Cardiac septum (tissue), 1 donor: ENCODE measurements around the gene CFAP69. TPM values are rescaled to one million over a fixed set of nuclear protein-coding genes. Genes with fewer than 3 reads are reported as not detected.
A peak's percentile ranks its signal among the peaks of the same experiment; 100 is the strongest.

ENCODE experiments used
- DNase-seq: peaks from one replicate; pipeline ENCODE4 v3.0.0-alpha.2; 2020; ENCODE audit warnings: low spot score
- intact Hi-C: fragments of 100-400 bp; cut with DNase I; formaldehyde crosslinking; loops from one replicate; pipeline ENCODE4 v1.14.0; 2022
- long read RNA-seq: library from polyadenylated mRNA; unstranded; transcript quantifications from one replicate; pipeline ENCODE4 v2.0.0, GENCODE V29; 2021
- total RNA-seq: library from RNA; stranded (reverse); fragmentation: NEBNext Ultra II Directional; extraction: Animal tissue kit (Norgen Biotek cat#: 25700); gene quantifications from one replicate; pipeline ENCODE4 v1.2.1, GENCODE V29; 2021
- donor health status: DM: no; HTN: no; CAD: no.

CFAP69 gene, protein sequence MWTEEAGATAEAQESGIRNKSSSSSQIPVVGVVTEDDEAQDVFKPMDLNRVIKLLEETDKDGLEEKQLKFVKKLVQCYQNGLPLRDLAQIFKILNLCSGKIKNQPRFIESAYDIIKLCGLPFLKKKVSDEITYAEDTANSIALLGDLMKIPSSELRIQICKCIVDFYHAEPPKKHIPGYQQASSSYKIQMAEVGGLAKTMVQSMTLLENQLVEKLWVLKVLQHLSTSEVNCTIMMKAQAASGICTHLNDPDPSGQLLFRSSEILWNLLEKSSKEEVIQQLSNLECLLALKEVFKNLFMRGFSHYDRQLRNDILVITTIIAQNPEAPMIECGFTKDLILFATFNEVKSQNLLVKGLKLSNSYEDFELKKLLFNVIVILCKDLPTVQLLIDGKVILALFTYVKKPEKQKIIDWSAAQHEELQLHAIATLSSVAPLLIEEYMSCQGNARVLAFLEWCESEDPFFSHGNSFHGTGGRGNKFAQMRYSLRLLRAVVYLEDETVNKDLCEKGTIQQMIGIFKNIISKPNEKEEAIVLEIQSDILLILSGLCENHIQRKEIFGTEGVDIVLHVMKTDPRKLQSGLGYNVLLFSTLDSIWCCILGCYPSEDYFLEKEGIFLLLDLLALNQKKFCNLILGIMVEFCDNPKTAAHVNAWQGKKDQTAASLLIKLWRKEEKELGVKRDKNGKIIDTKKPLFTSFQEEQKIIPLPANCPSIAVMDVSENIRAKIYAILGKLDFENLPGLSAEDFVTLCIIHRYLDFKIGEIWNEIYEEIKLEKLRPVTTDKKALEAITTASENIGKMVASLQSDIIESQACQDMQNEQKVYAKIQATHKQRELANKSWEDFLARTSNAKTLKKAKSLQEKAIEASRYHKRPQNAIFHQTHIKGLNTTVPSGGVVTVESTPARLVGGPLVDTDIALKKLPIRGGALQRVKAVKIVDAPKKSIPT
- total RNA-seq, result 3.6 TPM
- long read RNA-seq, partial matches to known transcripts, result 1 of 3 reads
- long read RNA-seq, other reads (novel, unspliced or antisense), result 2 of 3 reads

DNA sequence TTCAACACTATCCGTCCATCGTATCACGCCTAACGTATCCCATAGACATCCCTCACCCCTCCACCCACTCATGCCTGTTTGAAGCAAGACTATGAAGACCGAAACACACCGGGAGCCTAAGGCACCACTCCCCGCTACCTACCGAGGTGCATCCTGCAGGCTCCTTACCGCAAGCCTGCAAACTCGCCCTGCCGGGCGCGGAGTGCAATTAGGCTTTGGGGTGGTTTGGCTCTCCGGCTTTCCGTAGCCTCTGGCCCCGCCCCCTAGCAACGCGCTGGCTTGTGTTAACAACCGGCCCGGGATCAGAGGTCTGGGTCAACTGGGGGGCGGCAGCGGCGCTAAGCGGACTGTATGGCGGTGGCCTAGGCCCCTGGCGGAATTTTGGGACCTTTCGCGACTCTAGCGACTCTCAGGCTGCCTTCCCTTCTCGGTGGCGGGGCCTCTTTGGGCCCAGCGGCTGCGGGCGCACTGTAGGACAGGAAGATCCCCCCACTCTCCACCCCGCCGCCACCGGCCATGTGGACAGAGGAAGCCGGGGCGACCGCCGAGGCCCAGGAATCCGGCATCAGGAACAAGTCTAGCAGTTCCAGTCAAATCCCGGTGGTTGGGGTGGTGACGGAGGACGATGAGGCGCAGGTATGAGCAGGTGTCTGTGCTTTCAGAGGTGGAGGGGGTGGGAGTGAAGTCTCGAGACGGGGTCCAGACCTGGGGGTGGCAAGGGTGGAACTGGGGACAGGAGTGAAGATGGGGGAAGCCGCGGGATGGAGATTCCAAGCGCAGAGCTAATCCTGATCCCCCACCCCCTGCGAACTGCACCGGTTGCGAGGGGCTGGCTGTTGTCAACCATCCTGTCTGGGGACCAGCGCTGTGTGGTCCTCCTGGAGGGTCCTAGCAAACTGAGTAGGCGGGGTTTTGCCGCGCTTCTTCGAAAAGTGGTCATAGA lies at the start of gene CFAP69:
Gene CFAP69 (plus strand): TSS at position 266 of the 943 bp plus-strand sequence. CDS start 251 bp downstream, at position 517.
- DNase-seq, result peak; percentile 92
- intact Hi-C loops, result no loop called here

DNA sequence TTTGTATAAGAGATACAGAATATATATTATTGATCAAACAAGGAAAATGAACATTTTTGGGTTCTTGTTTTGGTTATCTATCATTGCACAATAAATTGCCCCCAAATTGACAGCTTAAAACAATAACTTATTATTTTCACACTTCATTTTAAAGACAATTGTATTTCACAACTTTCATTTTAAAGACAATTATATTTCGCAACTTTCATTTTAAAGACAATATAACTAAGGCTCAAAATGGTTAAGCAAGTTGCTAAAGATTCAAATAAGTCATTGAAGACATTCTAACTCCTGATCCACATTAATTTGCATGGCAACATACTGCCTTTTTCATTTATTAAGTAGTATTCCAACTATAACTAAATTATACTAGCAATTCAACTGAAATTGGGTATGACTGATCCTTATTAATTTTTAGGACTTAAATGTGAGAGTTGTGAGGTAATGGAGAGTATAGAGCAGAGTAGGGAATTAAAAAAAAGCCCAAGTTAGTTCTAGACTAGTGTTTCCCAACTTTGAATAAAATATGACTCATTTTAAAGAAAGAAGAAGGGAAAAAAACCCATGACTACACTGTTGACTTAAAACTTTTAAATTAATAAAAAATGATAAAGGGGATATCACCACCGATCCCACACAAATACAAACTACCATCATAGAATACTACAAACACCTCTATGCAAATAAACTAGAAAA lies 43.3 kb upstream of the CFAP69 start:
- intact Hi-C loops, result no loop called here
- no peak for DNase-seq

DNA sequence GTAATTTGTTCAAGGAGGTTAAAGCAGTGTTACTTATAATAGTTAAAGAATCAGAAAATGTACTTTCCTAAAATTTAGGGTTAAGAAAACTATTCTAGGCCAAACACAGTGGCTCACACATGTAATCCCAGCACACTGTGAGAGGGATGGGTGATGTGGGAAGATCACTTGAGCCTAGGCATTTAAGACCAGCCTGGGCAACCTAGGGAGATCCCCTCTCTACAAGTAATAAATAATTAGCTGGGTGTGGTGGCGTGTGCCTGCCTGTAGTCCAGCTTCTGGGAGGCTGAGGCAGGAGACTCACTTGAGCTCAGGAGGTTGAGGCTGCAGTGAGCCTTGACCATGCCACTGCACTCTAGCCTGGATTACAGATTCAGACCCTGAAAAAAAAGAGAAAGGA lies 37.0 kb upstream of the CFAP69 start:
- DNase-seq, result no peak
- intact Hi-C loops, result no loop called here

DNA sequence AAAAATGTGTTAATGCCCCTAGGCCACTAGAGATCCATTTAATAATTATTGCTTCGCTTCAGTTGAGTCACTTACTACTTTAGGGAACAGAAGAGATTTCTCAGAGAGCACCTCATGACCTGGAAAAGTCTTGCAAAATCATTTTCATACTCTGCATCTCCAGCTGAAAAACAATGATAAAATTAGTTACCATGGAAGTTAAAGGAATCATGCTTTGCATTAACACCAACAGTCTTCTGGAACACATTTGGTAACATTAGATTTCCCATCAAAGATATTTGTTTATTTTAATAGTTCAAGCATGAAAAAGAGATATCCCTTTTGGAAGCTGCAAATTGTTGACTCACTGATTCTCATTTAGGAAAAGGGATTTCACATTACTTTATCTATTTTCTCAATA lies 35.2 kb upstream of the CFAP69 start:
- intact Hi-C loops, result loop anchor here (5.0 kb wide), 1 partner anchor 43 kb away; no protein-coding TSS in a partner anchor
- no peak for DNase-seq

DNA sequence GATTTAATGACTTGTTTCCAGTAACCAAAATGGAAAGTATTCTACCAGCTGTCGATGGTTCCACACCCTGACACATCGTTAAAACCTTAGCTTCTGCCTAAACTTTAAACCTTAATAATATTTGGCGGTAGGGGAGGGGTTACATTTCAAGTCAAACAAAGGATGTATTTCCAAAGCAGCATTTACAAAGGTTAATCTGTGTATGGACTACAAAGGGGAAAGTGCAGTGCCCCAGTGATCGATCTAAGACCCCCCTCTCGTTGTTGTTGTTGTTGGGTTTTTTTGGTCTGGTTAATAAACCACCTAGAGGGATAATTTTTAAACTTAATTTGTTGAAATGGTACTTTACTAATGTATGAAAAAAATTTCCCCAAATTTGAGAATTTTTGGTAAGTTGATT lies 34.5 kb upstream of the CFAP69 start:
- intact Hi-C loops, result loop anchor here (5.0 kb wide), 1 partner anchor 42 kb away; no protein-coding TSS in a partner anchor
- DNase-seq, result no peak

DNA sequence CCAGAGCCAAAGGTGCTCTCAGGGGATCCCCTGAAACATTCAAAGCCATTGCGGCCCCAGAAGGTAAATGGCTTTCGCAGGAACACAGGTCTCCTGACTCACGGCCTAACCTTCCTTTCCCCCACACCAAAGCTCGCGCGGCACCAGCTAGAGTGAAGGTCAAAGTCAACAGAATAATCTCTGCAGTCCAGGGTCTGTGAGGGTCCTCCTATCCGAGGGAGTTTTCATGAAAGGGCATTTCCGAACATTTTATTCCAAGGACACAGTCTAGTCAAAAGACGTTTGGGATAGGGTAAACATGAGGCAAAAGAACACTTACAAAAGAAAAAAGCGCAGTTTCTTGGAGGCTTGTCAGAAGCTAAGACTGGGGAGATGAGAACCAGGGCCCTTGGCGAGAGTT lies 34.0 kb upstream of the CFAP69 start:
- intact Hi-C loops, result loop anchor here (5.0 kb wide), 1 partner anchor 41 kb away; no protein-coding TSS in a partner anchor
- no peak for DNase-seq

DNA sequence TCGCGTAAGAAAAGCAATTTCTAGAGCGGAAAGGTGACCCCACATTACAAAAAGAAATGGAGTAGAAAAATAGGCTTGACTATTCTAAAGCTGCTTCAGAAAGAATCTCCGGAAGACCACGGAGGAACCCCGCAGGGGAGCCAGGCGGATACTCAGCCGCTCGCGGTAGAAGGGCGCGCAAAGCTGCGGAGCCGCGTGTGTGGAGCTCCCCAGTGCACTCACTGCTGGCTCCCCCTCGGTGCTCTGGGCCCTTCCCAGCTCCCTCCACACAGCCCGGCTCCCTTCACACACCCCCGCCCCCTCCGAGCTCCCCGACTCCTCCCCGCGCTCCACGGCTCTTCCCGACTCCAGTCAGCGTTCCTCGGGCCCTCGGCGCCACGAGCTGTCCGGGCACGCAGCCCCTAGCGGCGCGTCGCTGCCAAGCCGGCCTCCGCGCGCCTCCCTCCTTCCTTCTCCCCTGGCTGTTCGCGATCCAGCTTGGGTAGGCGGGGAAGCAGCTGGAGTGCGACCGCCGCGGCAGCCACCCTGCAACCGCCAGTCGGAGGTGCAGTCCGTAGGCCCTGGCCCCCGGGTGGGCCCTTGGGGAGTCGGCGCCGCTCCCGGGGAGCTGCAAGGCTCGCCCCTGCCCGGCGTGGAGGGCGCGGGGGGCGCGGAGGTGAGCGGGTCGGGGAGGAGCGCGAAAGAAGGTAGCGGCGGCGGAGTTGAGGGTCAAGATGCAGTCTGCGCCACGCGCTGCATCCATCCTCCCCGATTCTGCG lies 33.4 kb upstream of the CFAP69 start, which contains the start of gene STEAP2:
Gene STEAP2 (plus strand): TSS at position 350 of the 758 bp plus-strand sequence. CDS start 13,343 bp downstream, outside the sequence.
- intact Hi-C loops, result loop anchor here (5.0 kb wide), 1 partner anchor 41 kb away; no protein-coding TSS in a partner anchor
- DNase-seq, result peak; percentile 91

DNA sequence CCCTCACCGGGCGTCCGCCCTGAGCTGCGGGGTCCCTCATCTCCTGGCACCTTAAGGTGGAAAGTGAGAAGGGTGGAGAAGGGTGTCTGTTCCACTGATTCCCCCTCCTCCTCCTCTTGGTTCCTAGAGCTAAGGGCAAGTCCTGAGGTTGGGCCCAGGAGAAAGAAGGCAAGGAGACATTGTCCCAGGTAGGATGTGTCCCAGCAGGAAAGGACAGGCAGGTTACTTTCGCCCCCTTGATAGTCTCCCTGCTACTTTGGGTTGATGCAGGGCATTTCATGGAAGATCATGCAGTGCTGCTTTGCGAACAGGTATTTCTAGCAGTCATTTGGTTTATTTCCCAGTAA lies 32.9 kb upstream of the CFAP69 start:
- intact Hi-C loops, result loop anchor here (5.0 kb wide), 1 partner anchor 40 kb away; no protein-coding TSS in a partner anchor
- no peak for DNase-seq

DNA sequence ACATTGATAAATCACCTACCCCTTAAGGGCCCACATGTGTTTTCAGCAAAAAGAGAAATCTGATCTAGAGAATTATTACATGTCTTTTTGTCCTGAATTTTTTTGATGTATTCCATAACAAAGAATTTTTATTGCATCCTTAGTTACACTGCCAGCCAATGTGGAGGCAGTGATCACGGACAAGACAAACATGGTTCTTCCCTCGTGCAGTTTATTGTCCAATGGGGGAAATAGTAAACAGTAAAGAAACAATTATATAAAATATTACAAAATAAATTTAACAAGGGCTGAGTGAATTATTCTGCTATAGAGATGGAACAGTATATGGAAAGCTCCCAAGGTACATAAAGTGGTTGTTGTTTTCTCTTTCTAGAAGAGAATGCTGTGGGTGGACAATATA lies 31.5 kb upstream of the CFAP69 start:
- DNase-seq, result no peak
- intact Hi-C loops, result loop anchor here (5.0 kb wide), 1 partner anchor 39 kb away; no protein-coding TSS in a partner anchor

DNA sequence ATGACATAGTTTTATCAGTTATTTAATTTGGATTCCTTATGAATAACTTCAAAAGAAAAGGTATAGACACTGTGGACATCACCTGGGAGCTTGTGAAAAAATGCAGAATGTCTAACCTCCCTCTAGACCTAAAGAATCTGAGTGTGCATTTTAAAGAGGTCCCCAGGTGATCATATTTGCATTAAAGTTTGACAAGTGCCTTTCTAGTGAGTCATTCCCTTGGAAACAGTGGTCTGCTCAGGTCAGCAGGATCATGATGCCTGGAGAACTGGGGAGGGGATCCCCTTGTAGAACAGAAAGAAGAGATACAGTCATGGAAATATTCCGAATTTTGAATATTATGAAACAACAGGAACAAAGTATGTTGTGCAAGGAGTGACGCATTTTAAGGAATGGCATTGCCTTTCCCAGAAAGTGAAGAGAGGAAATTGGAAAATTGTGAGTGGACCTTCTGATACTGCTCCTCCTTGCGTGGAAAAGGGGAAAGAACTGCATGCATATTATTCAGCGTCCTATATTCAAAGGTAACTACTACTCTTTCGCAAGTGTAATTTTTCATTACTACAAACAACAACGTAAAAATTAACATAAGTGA lies 28.8 kb upstream of the CFAP69 start:
- intact Hi-C loops, result no loop called here
- no peak for DNase-seq

DNA sequence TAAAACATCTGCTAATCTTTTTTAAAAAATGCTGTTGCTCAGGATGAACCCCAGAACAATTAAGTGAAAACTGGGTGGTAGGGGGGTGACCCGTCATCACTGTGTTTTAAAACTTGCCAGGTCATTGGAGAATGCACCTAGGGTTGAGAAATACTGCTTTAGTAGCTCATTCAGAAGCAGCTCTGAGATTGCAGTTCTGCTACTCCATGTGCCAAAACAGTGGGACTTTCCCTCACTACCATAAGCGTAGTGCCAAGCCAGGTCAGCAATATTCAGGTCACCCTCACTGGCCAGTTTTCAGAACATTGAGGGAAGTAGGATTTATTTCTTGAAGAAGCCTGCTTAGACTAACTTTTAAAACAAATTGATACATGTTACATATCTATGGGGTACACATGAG lies 28.2 kb upstream of the CFAP69 start:
- DNase-seq, result no peak

DNA sequence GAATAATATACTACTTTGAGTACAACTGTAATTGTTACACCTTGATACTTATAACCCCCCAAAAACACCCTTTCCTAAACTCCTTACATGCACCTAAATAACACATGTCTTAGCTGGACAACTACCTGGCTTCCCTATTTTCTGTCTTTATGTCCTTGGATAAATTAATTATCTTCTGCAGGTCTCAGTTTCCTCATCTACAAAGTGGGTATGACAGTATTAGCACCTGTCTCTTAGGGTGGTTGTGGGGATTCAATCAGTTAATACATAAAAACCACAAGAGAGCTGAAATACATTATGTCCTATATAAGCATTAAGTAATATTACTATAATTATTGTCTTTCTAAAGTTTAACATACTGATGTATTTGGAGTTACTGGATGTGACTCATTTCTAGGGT lies 22.6 kb upstream of the CFAP69 start:
- no peak for DNase-seq
- intact Hi-C loops, result no loop called here

More for the DNA sequence above, 28.2 kb upstream of the CFAP69 start:
- intact Hi-C loops, result no loop called here

DNA sequence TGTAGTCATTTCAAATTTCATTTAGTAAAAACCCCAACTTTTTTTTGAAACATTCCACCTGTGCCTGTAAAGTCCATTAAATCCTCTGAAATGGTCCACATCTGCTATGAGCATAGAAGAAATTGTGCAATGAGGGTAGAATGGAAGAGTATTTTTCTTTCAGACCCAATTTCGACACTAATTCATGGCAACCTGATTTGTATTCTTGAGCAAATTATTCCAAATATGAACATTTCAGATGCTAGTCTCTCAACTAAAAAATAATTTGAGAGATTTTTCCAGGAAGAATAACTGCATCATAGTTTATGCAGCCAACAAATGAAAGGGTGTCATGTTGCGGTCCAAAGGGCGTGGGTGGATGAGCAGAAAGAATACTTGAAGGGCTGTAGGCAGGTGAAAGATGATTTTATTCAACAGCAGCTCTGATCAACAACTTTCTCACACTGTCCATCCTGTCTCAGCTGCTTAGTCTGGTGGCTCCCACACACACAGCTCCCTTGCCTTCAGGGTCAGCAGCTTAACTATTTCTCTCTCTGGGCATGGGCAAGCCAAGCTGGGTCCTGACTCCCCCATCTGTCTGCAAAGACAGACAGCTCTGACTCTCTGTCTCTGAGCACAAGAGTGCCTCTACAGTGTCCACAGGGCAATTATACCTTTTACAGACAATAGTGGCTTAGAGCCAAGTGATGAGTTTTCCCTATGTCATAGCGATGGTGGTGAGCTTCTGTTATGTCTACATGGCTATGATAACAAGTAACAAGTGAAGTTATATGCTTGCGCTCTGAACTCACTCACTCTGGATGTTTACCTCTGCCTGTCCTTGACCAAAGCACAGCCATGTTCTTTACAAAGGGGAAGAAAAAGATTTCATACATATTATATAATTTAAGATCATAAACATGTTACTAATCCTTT lies 21.9 kb upstream of the CFAP69 start:
- intact Hi-C loops, result no loop called here
- DNase-seq, result no peak

DNA sequence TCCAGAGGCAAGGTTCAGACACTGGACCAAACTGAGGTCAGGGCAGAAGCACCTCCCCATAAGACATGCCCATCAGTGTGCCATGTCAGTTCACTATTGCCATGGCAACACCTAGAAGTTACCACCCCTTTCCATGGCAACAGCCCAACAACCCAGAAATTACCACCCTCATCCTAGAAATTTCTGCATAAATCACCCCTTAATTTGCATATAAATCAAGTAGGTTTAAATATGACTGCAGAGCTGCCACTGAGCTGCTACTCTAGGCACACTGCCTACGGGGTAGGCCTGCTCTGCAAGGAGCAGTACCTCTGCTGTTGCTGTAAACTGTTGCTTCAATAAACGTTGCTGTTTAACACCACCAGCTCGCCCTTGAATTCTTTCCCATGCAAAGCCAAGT lies 20.8 kb upstream of the CFAP69 start:
- intact Hi-C loops, result no loop called here
- no peak for DNase-seq

DNA sequence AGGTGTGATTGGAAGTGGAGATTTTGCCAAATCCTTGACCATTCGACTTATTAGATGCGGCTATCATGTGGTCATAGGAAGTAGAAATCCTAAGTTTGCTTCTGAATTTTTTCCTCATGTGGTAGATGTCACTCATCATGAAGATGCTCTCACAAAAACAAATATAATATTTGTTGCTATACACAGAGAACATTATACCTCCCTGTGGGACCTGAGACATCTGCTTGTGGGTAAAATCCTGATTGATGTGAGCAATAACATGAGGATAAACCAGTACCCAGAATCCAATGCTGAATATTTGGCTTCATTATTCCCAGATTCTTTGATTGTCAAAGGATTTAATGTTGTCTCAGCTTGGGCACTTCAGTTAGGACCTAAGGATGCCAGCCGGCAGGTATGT lies 19.8 kb upstream of the CFAP69 start:
- intact Hi-C loops, result no loop called here
- DNase-seq, result no peak

DNA sequence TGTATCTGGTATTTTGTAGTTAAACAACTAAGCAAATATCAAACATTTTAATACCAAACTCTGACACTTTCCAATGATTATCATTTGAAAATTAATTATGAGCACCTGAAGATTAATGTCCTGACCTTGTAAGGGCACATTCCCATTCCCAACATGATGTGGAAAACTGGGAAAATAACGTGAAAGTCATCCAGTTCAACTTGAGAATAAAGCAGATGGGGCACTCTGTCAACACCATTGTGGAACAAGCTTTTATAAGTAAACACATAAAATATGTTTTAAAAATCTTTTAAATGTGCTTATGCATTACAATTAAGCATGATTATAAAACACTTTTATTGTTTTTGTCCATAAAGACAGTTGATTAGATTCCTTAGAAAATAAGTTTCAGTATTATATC lies 19.4 kb upstream of the CFAP69 start:
- intact Hi-C loops, result no loop called here
- no peak for DNase-seq
